Eye (tissue), 1 donor: ENCODE results near the gene MAGI1.

Experiments
- DNase-seq: peaks from one replicate; pipeline ENCODE4 v3.0.0-alpha.2; 2015

MAGI1 gene

DNA sequence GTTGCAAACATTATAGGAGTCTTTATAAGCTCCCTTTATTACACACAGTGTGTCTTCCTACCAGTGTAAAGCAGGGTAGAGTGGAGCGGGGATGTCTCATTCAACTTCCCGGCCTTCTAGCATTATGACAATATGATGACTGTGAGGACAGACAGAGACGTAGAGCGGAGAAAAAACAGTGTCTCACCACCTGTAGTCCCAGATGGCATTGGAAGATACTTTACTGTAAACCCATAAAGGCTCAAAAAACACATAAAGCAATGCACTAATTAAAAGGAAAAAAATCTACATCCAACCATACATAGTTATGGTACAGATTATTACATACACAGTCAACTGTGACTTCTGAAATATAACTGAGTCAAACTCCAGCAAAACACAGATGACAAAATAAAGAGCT lies 383.7 kb downstream of the MAGI1 start:
- no peak for DNase-seq

- no peak for DNase-seq
These were observed 385.0 kb downstream of the MAGI1 start for GRCh38 chr3:65653731-65654130.

- DNase-seq: no peak
These were observed 388.5 kb downstream of the MAGI1 start for GRCh38 chr3:65650247-65650646.

DNA sequence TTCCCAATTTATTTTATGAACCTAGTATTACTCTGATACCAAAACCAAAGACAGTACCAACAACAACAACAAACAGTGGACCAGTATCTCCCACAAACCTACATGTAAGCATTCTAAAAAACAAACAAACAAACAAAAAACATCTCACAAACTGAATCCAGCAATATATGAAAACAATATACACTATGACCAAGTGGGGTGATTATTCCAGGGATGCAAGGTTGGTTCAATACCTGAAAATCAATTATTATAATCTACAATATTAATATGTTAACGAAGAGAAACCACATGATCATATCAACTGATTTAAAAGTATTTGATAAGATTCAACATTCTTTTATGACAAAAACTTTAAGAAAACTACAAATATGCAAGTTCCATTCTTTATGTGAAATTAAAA lies 391.3 kb downstream of the MAGI1 start:
- no peak for DNase-seq

GRCh38 chr3:65642883-65643282 lies 395.8 kb downstream of the MAGI1 start:
- no peak for DNase-seq

GRCh38 chr3:65641777-65642176 lies 396.9 kb downstream of the MAGI1 start:
- DNase-seq: no peak

GRCh38 chr3:65641045-65641444 lies 397.7 kb downstream of the MAGI1 start:
- DNase-seq: peak; percentile 60

DNA sequence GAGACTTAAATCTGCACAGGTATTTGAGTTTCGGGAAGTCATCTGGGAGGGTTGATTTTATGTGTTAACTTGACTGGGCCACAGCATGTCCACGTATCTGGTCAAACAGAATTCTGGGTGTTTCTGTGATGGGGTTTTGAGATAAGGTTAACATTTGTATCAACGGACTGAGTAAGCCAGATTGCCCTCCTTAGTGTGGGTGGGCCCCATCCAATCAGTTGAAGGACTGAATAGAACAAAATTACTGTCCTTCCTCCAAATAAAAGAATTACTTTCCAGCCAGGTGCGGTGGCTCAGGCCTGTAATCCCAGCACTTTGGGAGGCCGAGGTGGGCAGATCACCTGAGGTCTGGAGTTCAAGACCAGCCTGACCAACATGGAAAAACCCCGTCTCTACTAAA lies 399.3 kb downstream of the MAGI1 start:
- no peak for DNase-seq

GRCh38 chr3:65638301-65638700 lies 400.4 kb downstream of the MAGI1 start:
- no peak for DNase-seq

GRCh38 chr3:65636326-65636725 lies 402.4 kb downstream of the MAGI1 start:
- peak; percentile 76 for DNase-seq

- DNase-seq: peak; percentile 66
These were observed 403.1 kb downstream of the MAGI1 start for GRCh38 chr3:65635657-65636056.

- DNase-seq: no peak
These were observed 405.6 kb downstream of the MAGI1 start for GRCh38 chr3:65633018-65633638.

DNA sequence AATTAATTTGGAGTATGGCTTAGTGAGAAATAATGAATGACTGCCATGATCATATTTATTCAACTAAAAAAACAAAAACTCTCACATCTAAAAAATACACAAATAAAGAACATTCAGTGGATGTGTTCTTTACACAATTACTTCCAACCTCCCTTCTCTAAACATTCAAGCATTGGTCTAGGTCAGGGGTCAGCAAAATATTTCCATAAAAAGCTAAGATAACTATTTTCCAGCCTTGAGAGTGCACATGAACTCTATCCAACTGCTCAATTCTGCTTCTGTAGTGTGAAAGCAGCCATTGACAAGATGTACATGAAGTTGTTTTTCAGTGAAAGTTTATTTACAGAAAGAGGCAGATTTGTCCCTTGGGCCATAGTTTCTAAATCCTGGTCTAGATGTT lies 406.3 kb downstream of the MAGI1 start:
- no peak for DNase-seq

DNA sequence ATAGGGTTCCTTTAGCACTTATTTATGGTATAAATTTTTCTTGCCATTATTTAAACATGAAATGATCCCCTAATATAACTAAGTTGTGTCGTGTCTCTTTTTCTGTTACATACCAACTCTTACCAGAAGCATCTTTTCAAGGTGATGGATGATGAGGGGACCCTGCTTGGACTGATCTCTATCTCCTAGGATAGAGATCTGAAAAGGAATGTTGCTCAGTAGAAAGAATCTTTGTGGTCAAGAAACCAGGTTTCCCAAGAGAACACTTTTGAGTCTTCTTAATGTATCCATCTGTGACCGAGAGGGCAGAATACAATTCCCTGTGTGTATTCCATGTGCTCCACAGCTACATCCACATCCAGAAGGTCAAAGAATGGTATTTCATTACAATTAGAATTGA lies 409.7 kb downstream of the MAGI1 start:
- no peak for DNase-seq

GRCh38 chr3:65627062-65627461 lies 411.7 kb downstream of the MAGI1 start:
- no peak for DNase-seq

GRCh38 chr3:65625305-65625704 lies 413.4 kb downstream of the MAGI1 start:
- DNase-seq: no peak

DNA sequence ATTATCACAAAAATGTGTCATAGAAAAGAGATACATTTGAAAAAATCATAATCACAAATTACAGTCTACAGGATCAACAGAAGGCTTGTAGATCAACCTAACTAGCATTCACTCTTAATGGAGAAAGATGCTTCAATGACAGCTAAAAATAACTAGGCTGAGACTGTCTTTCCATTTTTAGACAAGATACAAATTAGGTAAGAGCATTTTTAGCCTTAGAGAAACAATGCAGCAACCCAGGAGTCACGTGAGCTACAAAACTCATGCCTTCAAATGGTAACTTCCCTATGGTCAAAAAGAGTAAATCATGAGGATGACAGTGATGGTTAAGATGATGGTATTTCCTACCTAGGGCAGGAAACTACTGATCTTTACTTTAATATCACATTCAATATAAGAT lies 415.4 kb downstream of the MAGI1 start:
- no peak for DNase-seq

DNA sequence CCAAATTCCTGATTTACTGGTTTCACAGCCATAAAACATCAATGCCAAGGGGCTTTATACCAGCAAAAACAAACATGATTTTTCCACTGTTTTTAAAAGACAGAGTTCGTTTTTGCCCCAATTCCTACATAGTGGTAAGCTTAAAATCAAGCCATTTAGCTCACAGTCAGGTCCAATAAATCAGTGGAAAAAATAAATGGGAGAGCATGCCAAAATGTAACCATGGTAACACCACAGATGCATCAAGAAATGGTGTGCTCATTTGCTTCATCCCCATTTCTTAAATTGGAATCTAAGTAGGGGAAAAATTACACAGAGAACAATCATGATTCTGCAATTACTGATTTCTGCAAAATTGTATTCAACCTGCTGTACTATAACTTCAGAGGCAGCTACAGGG lies 418.8 kb downstream of the MAGI1 start:
- DNase-seq: peak; percentile 80

DNA sequence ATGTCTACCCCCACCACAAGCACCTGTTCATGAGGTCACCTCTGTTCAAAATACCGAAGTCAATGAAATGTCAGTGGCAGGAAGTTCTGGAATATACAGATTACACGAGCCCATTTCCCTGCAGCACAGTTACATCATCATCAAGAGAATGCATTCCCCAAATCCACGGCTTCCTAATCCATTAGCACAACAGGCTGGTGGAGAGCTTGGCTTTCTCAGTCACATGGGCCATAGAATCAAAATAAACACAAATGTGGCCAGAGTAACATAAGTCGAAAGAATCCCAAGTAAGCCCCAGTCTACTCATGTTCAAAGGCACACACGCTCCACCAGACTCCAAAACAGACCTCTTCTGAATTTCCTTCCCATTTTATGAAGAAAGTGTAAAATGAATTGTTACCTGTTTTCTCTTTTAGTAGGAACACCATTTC lies 419.3 kb downstream of the MAGI1 start:
- peak; percentile 77 for DNase-seq

DNA sequence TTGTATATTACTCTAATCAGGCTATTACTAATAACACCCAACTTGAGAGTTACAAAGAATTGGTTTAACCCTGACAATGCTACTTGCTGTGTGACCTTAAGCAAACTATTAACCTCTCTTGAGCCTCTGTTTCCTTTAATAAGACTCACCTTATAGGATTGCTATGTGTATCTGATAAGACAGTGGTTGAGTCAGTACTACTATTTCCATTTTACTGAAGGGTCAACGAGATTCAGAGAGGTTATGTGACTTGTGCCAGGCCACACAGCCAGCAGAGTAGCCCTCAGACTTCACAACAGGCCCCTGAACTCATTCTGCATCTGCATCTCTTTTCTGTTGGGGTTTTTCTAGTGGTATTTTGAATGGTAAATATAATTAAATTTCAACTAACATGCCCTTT lies 420.1 kb downstream of the MAGI1 start:
- no peak for DNase-seq

DNA sequence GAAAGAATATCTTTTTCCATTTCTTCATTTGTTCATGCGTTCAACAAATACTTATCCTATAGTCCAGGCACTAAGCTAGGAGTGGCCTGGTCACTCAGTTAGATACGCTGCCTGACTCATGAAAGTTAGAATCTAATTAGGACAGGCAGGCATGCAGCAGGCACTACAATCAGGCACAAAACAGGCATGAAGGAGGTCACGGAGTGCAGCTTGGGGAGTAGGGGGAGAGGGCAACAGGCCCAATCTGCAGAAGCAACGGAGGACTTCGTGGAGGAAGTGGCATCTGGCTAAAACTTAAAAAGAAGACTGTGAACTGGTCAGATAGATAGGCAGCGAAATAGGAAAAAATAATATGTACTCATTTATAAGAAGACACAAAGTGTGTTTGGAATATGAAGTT lies 420.9 kb downstream of the MAGI1 start:
- no peak for DNase-seq

DNA sequence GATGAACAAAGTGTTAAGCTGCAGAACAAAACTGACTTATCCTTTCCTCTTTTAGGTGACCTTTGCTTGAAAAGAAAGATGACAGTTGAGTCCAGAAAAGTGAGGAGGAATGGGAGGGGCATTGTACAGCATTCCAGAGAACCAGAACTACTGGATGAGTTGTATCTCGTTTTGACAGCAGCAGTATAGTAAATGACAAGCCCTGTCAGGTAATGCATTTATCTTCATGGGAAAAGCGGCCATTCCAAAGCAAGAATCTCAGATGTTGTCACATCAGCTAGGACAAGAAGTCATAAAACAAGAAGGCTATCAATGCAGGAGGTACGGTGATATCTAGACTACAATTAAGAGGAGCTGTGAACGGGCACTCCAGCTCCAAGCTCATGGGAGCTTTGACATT lies 421.5 kb downstream of the MAGI1 start:
- DNase-seq: no peak

DNA sequence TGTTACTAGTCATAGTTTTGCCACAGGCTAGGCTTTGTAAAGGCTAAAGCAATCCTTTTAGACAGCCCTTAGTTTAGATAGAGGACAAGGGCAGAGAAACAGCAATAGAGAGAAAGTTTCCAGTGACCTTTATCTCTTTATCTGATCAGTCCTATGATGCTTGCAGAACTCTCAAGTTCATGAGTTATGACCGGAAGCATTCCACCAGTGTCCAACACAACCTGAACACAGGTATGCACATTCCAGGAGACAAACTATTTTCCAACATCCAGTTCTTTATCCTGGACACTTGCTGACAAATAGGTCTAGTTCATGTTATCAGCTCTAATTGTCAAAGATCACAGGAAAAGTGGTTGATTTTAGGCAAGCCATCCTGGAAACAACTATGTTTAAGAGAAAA lies 422.2 kb downstream of the MAGI1 start:
- DNase-seq: no peak

- DNase-seq: no peak
These were observed 423.4 kb downstream of the MAGI1 start for GRCh38 chr3:65615329-65615728.

GRCh38 chr3:65614585-65614984 lies 424.1 kb downstream of the MAGI1 start:
- DNase-seq: no peak
